WI38 (cell line): ENCODE measurements around the gene PRSS36.
"Not testable (repeated sequence)": the region's sequence is repeated elsewhere in the genome, so short reads cannot be mapped to it uniquely, and the experiment has no call there.

Experiments used
- H3K4me3 ChIP-seq: 2 replicates; pipeline ENCODE4 v1.5.1; 2011; ENCODE audit warnings: low read depth, mild to moderate bottlenecking, control low read depth, low read length
- TF ChIP-seq, protein P1 (sequence below): IDR thresholded peaks from 2 replicates; pipeline ENCODE4 v1.5.1; 2012; ENCODE audit warnings: low read depth, mild to moderate bottlenecking, control low read depth, low read length

Gene PRSS36

DNA sequence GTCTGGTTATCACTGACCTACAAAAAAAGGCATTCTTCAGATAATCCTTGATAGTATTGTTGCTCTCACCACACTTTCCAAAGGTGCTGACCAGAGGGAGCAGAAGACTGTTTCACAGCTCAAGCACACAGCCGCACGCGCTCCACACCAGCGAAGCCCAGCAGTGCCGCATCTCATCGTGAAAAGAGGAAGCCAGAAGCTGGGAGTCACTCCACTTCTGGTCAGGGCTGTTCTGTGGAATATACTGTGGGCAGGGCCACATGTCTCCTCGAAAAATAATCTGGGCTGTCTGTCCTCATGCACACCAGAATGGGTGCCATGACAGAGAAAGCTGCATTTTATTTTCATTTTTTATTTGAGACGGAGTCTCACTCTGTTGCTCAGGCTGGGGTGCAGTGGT, 7.3 kb upstream of the PRSS36 start:
- TF ChIP-seq, protein P1, sequence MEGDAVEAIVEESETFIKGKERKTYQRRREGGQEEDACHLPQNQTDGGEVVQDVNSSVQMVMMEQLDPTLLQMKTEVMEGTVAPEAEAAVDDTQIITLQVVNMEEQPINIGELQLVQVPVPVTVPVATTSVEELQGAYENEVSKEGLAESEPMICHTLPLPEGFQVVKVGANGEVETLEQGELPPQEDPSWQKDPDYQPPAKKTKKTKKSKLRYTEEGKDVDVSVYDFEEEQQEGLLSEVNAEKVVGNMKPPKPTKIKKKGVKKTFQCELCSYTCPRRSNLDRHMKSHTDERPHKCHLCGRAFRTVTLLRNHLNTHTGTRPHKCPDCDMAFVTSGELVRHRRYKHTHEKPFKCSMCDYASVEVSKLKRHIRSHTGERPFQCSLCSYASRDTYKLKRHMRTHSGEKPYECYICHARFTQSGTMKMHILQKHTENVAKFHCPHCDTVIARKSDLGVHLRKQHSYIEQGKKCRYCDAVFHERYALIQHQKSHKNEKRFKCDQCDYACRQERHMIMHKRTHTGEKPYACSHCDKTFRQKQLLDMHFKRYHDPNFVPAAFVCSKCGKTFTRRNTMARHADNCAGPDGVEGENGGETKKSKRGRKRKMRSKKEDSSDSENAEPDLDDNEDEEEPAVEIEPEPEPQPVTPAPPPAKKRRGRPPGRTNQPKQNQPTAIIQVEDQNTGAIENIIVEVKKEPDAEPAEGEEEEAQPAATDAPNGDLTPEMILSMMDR = no peak
- no peak overlapping the region for H3K4me3 ChIP-seq

GRCh38 chr16:31150976-31151375, 1.1 kb upstream of the PRSS36 start:
- not testable (repeated sequence) for H3K4me3 ChIP-seq

- TF ChIP-seq, protein P1 = no peak
- no peak overlapping the region for H3K4me3 ChIP-seq
Observed at GRCh38 chr16:31149332-31149731, 534 bp downstream of the PRSS36 start.

- no peak overlapping the region for H3K4me3 ChIP-seq
- TF ChIP-seq, protein P1 = no peak
Observed at GRCh38 chr16:31148896-31149295, 970 bp downstream of the PRSS36 start.

GRCh38 chr16:31148281-31148728, 1.6 kb downstream of the PRSS36 start:
- TF ChIP-seq, protein P1 = no peak
- no peak overlapping the region for H3K4me3 ChIP-seq

DNA sequence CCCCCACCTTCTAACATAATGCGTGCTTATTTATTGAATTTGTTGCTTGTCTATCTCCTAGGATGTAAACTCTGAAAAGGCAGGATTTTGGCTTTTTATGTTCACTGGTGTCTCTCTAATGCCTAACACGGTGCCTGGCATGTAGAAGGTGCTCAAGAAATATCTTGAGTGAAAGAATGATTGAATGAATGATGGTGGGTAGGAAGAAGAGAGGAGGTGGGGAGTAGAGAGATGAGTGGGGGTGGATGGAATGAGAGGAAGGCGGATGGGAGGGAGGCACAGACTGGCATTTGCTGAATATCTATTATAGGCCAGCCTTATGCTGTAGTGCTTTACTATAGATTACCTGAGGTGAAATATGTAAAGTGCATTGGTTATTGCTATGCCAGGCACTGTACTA, 2.3 kb downstream of the PRSS36 start:
- no peak overlapping the region for H3K4me3 ChIP-seq
- TF ChIP-seq, protein P1 = no peak

DNA sequence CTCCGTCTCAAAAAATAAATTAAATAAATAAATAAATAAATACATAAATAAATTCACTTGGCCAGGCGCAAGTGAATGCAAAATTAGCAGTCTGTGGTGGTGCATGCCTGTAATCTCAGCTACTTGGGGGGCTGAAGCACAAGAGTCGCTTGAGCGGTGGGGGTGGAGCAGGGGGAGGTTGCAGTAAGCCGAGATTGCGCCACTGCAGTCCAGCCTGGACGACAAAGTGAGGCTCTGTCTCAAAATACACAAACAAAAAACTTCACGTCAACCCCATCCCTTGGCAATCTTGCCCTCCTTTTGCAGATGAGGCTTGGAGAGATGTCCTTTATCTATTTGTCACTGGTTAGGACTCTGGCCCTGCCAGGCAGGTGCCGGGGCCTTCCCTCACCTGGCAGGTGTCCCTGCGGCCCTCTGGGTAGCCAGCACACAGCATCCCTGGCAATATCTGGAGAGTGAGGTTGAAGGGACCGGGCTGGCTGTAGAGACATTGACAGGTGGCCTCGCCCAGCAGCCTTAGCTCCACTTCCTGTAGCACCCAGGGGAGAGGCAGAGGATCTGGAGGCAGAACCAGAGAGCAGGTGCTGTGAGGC, 4.4 kb downstream of the PRSS36 start:
- TF ChIP-seq, protein P1 = no peak
- no peak overlapping the region for H3K4me3 ChIP-seq

DNA sequence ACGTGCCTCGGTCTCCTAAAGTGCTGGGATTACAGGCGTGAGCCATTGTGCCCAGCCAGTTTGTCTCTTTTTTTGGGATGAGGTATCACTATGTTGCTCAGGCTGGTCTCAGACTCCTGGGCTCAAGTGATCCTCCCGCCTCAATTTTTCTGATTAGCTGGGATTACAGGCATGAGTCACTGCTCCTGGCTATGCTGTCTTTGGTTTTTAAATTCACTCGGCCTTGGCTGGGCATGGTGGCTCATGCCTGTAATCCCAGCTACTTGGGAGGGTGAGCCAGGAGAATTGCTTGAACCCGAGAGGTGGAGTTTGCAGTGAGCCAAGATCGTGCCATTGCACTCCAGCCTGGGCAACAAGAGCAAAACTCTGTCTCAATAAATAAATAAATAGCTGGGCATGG, 5.4 kb downstream of the PRSS36 start:
- H3K4me3 ChIP-seq = not testable (repeated sequence)
